OCI-LY3 (cell line): ENCODE results near the gene FREY1.

Experiments used
- CTCF ChIP-seq: fragments of 200-600, 300-600 bp; sonication (generic); IDR thresholded peaks from 2 replicates; pipeline ENCODE4 v1.5.1; 2014; ENCODE audit warnings: antibody characterized with exemption, low read length, low read depth
- EZH2phosphoT487 ChIP-seq: fragments of 200-600 bp; shearing (Covaris generic); IDR thresholded peaks from 2 replicates; pipeline ENCODE4 v1.6.1; 2018; ENCODE audit warnings: antibody characterized with exemption, mixed run types, low read depth

- TF ChIP-seq CTCF (no peak), EZH2phosphoT487 (no peak)
Measured at GRCh38 chr11:45939836-45940235, 32.8 kb upstream of the FREY1 start.
